GM12873 (cell line): ENCODE data around the gene ZSWIM1.

Experiments
- CTCF ChIP-seq: IDR thresholded peaks from 2 replicates; pipeline ENCODE4 v1.5.1; 2012; ENCODE audit warnings: low read depth, mild to moderate bottlenecking, moderate library complexity, low read length, control low read depth; ENCODE audit not compliant: insufficient read depth; ENCODE audit errors: missing control alignments

Gene ZSWIM1

GRCh38 chr20:45866454-45866853 is 14.6 kb upstream of the ZSWIM1 start:
- no peak for TF ChIP-seq CTCF

GRCh38 chr20:45867136-45867818 is 13.8 kb upstream of the ZSWIM1 start:
- TF ChIP-seq CTCF = no peak

- no peak for TF ChIP-seq CTCF
These were observed 13.2 kb upstream of the ZSWIM1 start for GRCh38 chr20:45867819-45868176.

DNA sequence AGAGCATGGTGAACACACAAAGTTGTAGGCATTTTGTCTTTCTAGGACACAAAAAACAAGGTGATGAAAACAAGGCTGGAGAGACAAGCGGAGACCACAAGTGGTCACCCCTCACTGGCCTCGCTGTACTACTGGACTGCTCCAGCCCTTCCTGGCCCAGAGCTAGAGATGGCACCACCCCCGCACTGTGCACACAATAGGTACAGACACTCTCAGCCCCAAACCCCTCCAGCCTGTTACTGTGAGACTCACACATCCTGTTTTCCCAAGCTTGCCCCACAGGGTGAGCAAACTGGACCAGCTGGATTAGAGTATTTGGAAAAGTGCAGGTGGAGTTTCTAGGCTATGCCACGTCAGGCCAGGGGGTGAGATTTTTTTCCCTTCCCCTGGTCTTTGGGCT is 8.4 kb upstream of the ZSWIM1 start:
- TF ChIP-seq CTCF = no peak

GRCh38 chr20:45873409-45874103 is 7.5 kb upstream of the ZSWIM1 start:
- no peak for TF ChIP-seq CTCF

DNA sequence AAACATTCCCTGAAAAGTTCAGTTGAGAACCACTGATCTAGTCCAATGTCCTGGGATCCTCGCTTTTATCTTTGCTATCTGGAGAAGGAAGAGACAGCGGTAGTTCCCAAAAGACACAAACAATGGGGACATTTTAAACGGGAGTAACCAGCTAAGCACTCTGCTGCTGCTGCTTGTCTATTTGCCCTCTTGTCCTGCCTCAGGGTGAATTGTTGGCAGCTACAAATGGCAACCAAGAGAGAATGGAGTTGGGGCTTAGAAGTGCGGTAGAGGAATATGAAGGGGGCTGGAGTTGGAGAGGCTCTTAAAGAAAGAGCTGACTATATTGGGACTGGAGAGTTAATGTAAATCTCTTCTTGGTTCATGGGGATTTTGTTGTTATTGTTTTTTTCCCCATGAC is 6.5 kb upstream of the ZSWIM1 start:
- TF ChIP-seq CTCF = no peak

DNA sequence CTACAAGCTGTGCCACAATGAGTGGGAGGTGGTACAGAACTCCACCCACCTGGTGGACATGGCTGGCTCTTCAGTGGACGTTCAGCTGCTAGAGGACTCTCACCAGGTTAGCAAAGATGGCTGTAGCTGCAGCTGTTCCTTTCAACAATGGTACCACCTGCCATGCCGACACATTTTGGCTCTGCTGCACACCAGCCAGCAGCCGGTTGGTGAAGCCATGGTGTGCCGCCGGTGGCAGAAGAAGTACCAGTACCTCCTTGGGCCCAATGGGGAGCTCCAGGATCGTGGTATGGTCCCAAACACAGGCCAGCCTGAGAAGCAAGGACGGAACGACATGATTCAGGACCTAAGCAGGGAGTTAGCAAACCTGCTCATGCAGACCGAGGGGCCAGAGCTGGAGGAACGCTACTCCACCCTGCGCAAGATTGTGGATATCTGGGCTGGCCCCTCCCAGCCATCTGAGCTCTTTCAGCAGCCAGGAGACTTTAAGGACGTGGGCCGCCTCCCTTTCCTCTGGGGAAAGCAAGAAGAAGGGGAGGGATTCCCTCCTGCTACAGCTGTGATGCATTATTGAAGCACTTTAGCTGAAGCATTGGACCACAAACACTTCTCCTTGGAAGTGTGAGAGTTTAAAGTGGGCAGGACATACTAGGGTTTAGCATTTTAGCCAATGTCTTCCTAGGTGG is 2.8 kb upstream of the ZSWIM1 start:
- no peak for TF ChIP-seq CTCF
